GM18868 (cell line): ENCODE measurements around the gene KCNG1.
"Not testable (repeated sequence)": the region's sequence is repeated elsewhere in the genome, so short reads cannot be mapped to it uniquely, and the experiment has no call there.

ENCODE experiments used
- ATAC-seq: cut with Tn5 transposase; IDR thresholded peaks from one replicate; pipeline ENCODE4 v1.9.1; 2021; ENCODE audit warnings: mild to moderate bottlenecking, moderate library complexity; ENCODE audit not compliant: unreplicated experiment

The KCNG1 gene

GRCh38 chr20:51022803-51023616 lies at the start of gene KCNG1:
Gene KCNG1, minus strand, starts transcription at chr20:51023107. Its CDS starts 12,769 bp downstream, at chr20:51010338.
- ATAC-seq: no peak

- no peak for ATAC-seq
These were observed 47.7 kb upstream of the KCNG1 start for GRCh38 chr20:51070621-51071020.

GRCh38 chr20:51067792-51068191 lies 44.9 kb upstream of the KCNG1 start:
- no peak for ATAC-seq

GRCh38 chr20:51065615-51066014 lies 42.7 kb upstream of the KCNG1 start:
- ATAC-seq: no peak

GRCh38 chr20:51064137-51064536 lies 41.2 kb upstream of the KCNG1 start:
- ATAC-seq: no peak

GRCh38 chr20:51062065-51062464 lies 39.2 kb upstream of the KCNG1 start:
- ATAC-seq: no peak

- no peak for ATAC-seq
These were observed 38.6 kb upstream of the KCNG1 start for GRCh38 chr20:51061418-51062045.

- no peak for ATAC-seq
These were observed 37.4 kb upstream of the KCNG1 start for GRCh38 chr20:51060301-51060700.

- ATAC-seq: no peak
These were observed 37.0 kb upstream of the KCNG1 start for GRCh38 chr20:51059862-51060261.

GRCh38 chr20:51058017-51058416 lies 35.1 kb upstream of the KCNG1 start:
- ATAC-seq: no peak

GRCh38 chr20:51054233-51054632 lies 31.3 kb upstream of the KCNG1 start:
- no peak for ATAC-seq

- no peak for ATAC-seq
These were observed 27.7 kb upstream of the KCNG1 start for GRCh38 chr20:51050531-51051075.

GRCh38 chr20:51046021-51046985 lies 23.4 kb upstream of the KCNG1 start:
- ATAC-seq: no peak

GRCh38 chr20:51045492-51045891 lies 22.6 kb upstream of the KCNG1 start:
- not testable (repeated sequence) for ATAC-seq

- ATAC-seq: no peak
These were observed 21.9 kb upstream of the KCNG1 start for GRCh38 chr20:51044796-51045195.

- no peak for ATAC-seq
These were observed 20.9 kb upstream of the KCNG1 start for GRCh38 chr20:51043811-51044210.

GRCh38 chr20:51042657-51043247 lies 19.8 kb upstream of the KCNG1 start:
- ATAC-seq: no peak

- ATAC-seq: no peak
These were observed 19.2 kb upstream of the KCNG1 start for GRCh38 chr20:51042064-51042463.

- no peak for ATAC-seq
These were observed 14.7 kb upstream of the KCNG1 start for GRCh38 chr20:51037532-51038115.

- no peak for ATAC-seq
These were observed 14.1 kb upstream of the KCNG1 start for GRCh38 chr20:51036827-51037531.
